PC-3 (cell line): ENCODE measurements around the gene TASOR2. TPM values are rescaled to one million over a fixed set of nuclear protein-coding genes. Genes with fewer than 3 reads are reported as not detected.

Experiments used
- ATAC-seq: fragments of 200-7000 bp; cut with Tn5 transposase; 2 replicates; pipeline ENCODE4 v1.9.1; 2020; ENCODE audit warnings: mild to moderate bottlenecking, moderate library complexity
- BruUV-seq: library from RNA; stranded (reverse); fragments of 400-500 nt; replicated peaks from 2 replicates; lab custom pipeline; 2021; lab: Mats Ljungman, UMichigan
- CTCF ChIA-PET: fragments of 300-600 bp; sonication (Branson Sonifier 250); formaldehyde crosslinking; loops from one replicate; lab custom pipeline; 2022; ENCODE audit warnings: antibody characterized with exemption; lab: Charles Lee
- POLR2A ChIA-PET: fragments of 300-600 bp; sonication (Branson Sonifier 250); formaldehyde crosslinking; loops from one replicate; lab custom pipeline; 2022; ENCODE audit warnings: antibody characterized with exemption; ENCODE audit not compliant: unreplicated experiment; lab: Charles Lee
- DNase-seq: peaks from one replicate; pipeline ENCODE4 v3.0.0-alpha.2; 2015
- H2AFZ ChIP-seq: fragments of 300-600 bp; sonication (generic); 2 replicates; pipeline ENCODE4 v1.6.0; 2016; ENCODE audit warnings: antibody characterized with exemption, low read length
- H3F3A ChIP-seq: fragments of 300-600 bp; sonication (generic); one replicate; pipeline ENCODE4 v1.6.0; 2017; ENCODE audit warnings: antibody characterized with exemption, low read length, control low read depth, mild to moderate bottlenecking; ENCODE audit not compliant: unreplicated experiment
- H3K27ac ChIP-seq: fragments of 300-600 bp; sonication (generic); 2 replicates; pipeline ENCODE4 v1.5.1; 2016; ENCODE audit warnings: mild to moderate bottlenecking, low read length
- H3K27me3 ChIP-seq: fragments of 300-600 bp; sonication (generic); 2 replicates; pipeline ENCODE4 v1.6.1; 2016; ENCODE audit warnings: low read length, mixed read lengths
- H3K36me3 ChIP-seq: fragments of 300-600 bp; sonication (generic); 2 replicates; pipeline ENCODE4 v1.6.1; 2016; ENCODE audit warnings: low read depth, mixed run types, low read length, mixed read lengths
- H3K4me1 ChIP-seq: fragments of 300-600 bp; sonication (generic); 2 replicates; pipeline ENCODE4 v1.5.1; 2016; ENCODE audit warnings: low read length; ENCODE audit not compliant: insufficient read depth
- H3K4me2 ChIP-seq: fragments of 300-600 bp; sonication (generic); 2 replicates; pipeline ENCODE4 v1.6.0; 2016; ENCODE audit warnings: low read length
- H3K4me3 ChIP-seq: fragments of 300-600 bp; sonication (generic); 2 replicates; pipeline ENCODE4 v1.5.1; 2016; ENCODE audit warnings: mild to moderate bottlenecking, low read length, mixed read lengths
- H3K79me2 ChIP-seq: fragments of 300-600 bp; sonication (generic); 2 replicates; pipeline ENCODE4 v1.6.1; 2017; ENCODE audit warnings: low read length, mixed read lengths
- H3K9ac ChIP-seq: fragments of 300-600 bp; sonication (generic); 2 replicates; pipeline ENCODE4 v1.6.0; 2016; ENCODE audit warnings: mild to moderate bottlenecking, low read length
- H3K9me2 ChIP-seq: fragments of 300-600 bp; sonication (generic); replicated peaks from 2 replicates; pipeline ENCODE4 v1.6.1; 2016; ENCODE audit warnings: mixed run types, low read length, mixed read lengths
- H3K9me3 ChIP-seq: fragments of 300-600 bp; sonication (generic); 2 replicates; pipeline ENCODE4 v1.6.1; 2016; ENCODE audit warnings: low read length, mixed read lengths
- H4K20me1 ChIP-seq: fragments of 300-600 bp; sonication (generic); 2 replicates; pipeline ENCODE4 v1.6.1; 2016; ENCODE audit warnings: low read length, mixed read lengths
- EZH2 ChIP-seq: fragments of 300-600 bp; sonication (generic); IDR thresholded peaks from one replicate; pipeline ENCODE4 v1.6.1; 2017; ENCODE audit warnings: antibody characterized with exemption, mild to moderate bottlenecking, low read length; ENCODE audit not compliant: unreplicated experiment
- EZH2phosphoT487 ChIP-seq: fragments of 300-600 bp; sonication (generic); IDR thresholded peaks from 2 replicates; pipeline ENCODE4 v1.6.1; 2018; ENCODE audit warnings: mild to moderate bottlenecking, antibody characterized with exemption, low read length, borderline replicate concordance
- intact Hi-C: fragments of 100-400 bp; cut with micrococcal nuclease; formaldehyde crosslinking; loops from 2 replicates; pipeline ENCODE4 v1.9.0; 2023
- total RNA-seq: library from RNA; depleted of rRNA; stranded (reverse); fragments of >200 nt; gene quantifications from 2 replicates; pipeline ENCODE4 v1.2.3, GENCODE V29; 2014
- TF ChIP-seq, protein P1 (sequence below): fragments of 300-600 bp; sonication (generic); conservative IDR thresholded peaks from 2 replicates; pipeline ENCODE4 v1.5.1; 2017; ENCODE audit warnings: antibody characterized with exemption, low read depth, mild to moderate bottlenecking, low read length

The TASOR2 gene
- total RNA-seq, 1 experiment from 2014 or later = 47.3 TPM

DNA sequence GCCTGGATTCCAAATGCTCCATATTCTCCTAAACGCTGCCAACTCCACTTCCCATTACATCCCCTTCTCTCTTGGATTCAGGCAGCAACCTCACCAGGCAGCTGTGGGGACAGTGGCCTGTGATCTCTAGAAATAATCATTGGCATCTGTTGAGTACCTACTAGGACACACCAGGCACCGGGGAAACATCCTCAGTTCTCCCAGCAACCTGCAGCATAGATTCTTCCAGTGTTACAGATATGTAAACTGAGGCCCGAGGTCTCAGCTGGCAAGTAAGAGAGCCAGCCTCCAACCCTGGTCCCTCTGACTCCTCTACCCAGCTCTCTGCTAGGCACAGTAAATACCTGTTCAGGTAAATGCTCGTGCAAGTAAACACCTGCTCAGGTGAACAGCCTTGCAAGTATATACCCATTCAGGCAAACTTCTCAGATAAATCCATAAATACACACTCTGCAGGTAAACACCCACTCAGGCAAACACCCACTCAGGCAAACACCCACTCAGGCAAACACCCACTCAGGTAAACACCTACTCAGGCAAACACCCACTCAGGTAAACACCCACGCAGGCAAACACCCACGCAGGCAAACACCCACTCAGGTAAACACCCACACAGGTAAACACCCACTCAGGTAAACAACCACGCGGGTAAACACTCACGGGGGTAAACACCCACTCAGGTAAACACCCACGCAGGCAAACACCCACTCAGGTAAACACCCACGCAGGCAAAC lies 37.0 kb upstream of the TASOR2 start:
- BruUV-seq = no TSS peak
- Histone ChIP-seq H3K79me2 (no peaks in the 10 kb centered on the region), H3K27me3 (no peaks in the 10 kb centered on the region), H3K4me3 (no peak overlapping the region), H3K36me3 (no peaks in the 10 kb centered on the region), H3K9ac (no peak overlapping the region), H3F3A (no peaks in the 10 kb centered on the region), H3K9me3 (no peaks in the 10 kb centered on the region), H3K4me2 (no peak overlapping the region), H3K4me1 (no peaks in the 10 kb centered on the region), H2AFZ (no peak overlapping the region), H4K20me1 (no peaks in the 10 kb centered on the region), H3K27ac (no peak overlapping the region), H3K9me2 (no peaks in the 10 kb centered on the region)
- ChIA-PET POLR2A (no interaction called here), CTCF (no interaction called here)
- intact Hi-C loops = no loop called here
- ATAC-seq (no peak), DNase-seq (no peak)
- TF ChIP-seq, protein P1, sequence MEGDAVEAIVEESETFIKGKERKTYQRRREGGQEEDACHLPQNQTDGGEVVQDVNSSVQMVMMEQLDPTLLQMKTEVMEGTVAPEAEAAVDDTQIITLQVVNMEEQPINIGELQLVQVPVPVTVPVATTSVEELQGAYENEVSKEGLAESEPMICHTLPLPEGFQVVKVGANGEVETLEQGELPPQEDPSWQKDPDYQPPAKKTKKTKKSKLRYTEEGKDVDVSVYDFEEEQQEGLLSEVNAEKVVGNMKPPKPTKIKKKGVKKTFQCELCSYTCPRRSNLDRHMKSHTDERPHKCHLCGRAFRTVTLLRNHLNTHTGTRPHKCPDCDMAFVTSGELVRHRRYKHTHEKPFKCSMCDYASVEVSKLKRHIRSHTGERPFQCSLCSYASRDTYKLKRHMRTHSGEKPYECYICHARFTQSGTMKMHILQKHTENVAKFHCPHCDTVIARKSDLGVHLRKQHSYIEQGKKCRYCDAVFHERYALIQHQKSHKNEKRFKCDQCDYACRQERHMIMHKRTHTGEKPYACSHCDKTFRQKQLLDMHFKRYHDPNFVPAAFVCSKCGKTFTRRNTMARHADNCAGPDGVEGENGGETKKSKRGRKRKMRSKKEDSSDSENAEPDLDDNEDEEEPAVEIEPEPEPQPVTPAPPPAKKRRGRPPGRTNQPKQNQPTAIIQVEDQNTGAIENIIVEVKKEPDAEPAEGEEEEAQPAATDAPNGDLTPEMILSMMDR = no peak
- no peak for TF ChIP-seq EZH2
- TF ChIP-seq EZH2phosphoT487 = no peak

GRCh38 chr10:5648494-5649457 lies 35.9 kb upstream of the TASOR2 start:
- no TSS peak for BruUV-seq
- Histone ChIP-seq H4K20me1 (no peaks in the 10 kb centered on the region), H3K9me3 (no peaks in the 10 kb centered on the region), H3K4me2 (no peak overlapping the region), H3K27ac (no peak overlapping the region), H2AFZ (no peak overlapping the region), H3K4me3 (no peak overlapping the region), H3K4me1 (no peaks in the 10 kb centered on the region), H3K36me3 (no peaks in the 10 kb centered on the region), H3K79me2 (no peaks in the 10 kb centered on the region), H3F3A (no peaks in the 10 kb centered on the region), H3K9me2 (no peaks in the 10 kb centered on the region), H3K9ac (no peak overlapping the region), H3K27me3 (no peaks in the 10 kb centered on the region)
- ChIA-PET CTCF (no interaction called here), POLR2A (no interaction called here)
- TF ChIP-seq EZH2 (no peak), EZH2phosphoT487 (no peak)
- TF ChIP-seq, protein P1 = no peak
- no peak for ATAC-seq
- DNase-seq = no peak
- intact Hi-C loops = no loop called here
